Ascending aorta (tissue), 2 donors: ENCODE results near the gene AMER2. TPM values are rescaled to one million over a fixed set of nuclear protein-coding genes. Genes with fewer than 3 reads are reported as not detected.

Source experiments
- DNase-seq, 2 donors: peaks; one replicate each; pipeline ENCODE4 v3.0.0-alpha.2; 2019; ENCODE audit warnings: low spot score in 2 of 2
- H3K27ac ChIP-seq, 2 donors: fragments of 200-600 bp; sonication (generic); one replicate each; pipeline ENCODE4 v1.5.1; 2016 to 2017; ENCODE audit warnings: mild to moderate bottlenecking in 1 of 2
- H3K27me3 ChIP-seq: fragments of 200-600 bp; sonication (generic); one replicate; pipeline ENCODE4 v1.5.1; 2017
- H3K36me3 ChIP-seq, 2 donors: fragments of 200-600 bp; sonication (generic); one replicate each; pipeline ENCODE4 v1.5.1; 2016
- H3K4me1 ChIP-seq, 2 donors: fragments of 200-600 bp; sonication (generic); one replicate each; pipeline ENCODE4 v1.5.1; 2016 to 2017; ENCODE audit warnings: mild to moderate bottlenecking in 1 of 2
- H3K4me3 ChIP-seq, 2 donors: fragments of 200-600 bp; sonication (generic); one replicate each; pipeline ENCODE4 v1.5.1; 2016 to 2017; ENCODE audit warnings: mild to moderate bottlenecking in 1 of 2
- H3K9me3 ChIP-seq, 2 donors: fragments of 200-600 bp; sonication (generic); one replicate each; pipeline ENCODE4 v1.5.1; 2016
- intact Hi-C: fragments of 100-400 bp; cut with DNase I; formaldehyde crosslinking; loops from one replicate; pipeline ENCODE4 v1.15.1; 2023
- total RNA-seq: library from RNA; depleted of rRNA; stranded (reverse); fragments of >200 nt; gene quantifications from one replicate; pipeline ENCODE4 v1.1.0, GENCODE V29; 2016
- TF ChIP-seq, protein P1 (sequence below), 3 experiments: fragments of 200-600 bp in 2 of 3; fragments of 450-650 bp in 1 of 3; sonication (generic) in 2 of 3; IDR thresholded peaks; one replicate each; pipeline ENCODE4 v1.5.1; 2016 to 2019; ENCODE audit warnings: antibody characterized with exemption in 3 of 3, mild to moderate bottlenecking in 1 of 3, moderate library complexity in 1 of 3

The AMER2 gene
- total RNA-seq, 1 donor from 2014 or later: not detected

DNA sequence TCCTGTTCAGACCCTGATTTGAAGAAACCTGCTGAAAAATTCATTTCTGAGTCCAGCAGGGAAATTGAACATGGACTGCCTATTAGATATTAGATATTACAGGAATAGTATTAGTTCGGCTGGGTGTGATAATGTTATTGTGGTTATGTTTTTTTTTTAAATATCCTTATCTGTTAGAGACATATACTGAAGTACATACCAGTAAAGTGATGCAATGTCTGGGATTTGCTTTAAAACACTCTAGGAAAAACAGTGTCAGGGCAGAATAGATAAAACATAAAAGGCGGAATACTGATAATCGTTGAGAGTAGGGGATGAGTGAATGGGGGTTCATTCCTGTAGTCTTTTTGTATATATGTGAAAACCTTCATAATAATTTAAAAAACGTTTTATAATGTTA is 28.7 kb upstream of the AMER2 start:
- intact Hi-C loops: no loop called here
- no peak for DNase-seq
- H3K4me1 ChIP-seq: no peaks in the 10 kb centered on the region
- H3K4me3 ChIP-seq: no peak overlapping the region
- H3K9me3 ChIP-seq: no peaks in the 10 kb centered on the region
- no peak overlapping the region for H3K27ac ChIP-seq
- TF ChIP-seq, protein P1, sequence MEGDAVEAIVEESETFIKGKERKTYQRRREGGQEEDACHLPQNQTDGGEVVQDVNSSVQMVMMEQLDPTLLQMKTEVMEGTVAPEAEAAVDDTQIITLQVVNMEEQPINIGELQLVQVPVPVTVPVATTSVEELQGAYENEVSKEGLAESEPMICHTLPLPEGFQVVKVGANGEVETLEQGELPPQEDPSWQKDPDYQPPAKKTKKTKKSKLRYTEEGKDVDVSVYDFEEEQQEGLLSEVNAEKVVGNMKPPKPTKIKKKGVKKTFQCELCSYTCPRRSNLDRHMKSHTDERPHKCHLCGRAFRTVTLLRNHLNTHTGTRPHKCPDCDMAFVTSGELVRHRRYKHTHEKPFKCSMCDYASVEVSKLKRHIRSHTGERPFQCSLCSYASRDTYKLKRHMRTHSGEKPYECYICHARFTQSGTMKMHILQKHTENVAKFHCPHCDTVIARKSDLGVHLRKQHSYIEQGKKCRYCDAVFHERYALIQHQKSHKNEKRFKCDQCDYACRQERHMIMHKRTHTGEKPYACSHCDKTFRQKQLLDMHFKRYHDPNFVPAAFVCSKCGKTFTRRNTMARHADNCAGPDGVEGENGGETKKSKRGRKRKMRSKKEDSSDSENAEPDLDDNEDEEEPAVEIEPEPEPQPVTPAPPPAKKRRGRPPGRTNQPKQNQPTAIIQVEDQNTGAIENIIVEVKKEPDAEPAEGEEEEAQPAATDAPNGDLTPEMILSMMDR (IDR thresholded peaks at IDR 0.05): no peak
- H3K27me3 ChIP-seq: no peaks in the 10 kb centered on the region
- H3K36me3 ChIP-seq: no peaks in the 10 kb centered on the region

DNA sequence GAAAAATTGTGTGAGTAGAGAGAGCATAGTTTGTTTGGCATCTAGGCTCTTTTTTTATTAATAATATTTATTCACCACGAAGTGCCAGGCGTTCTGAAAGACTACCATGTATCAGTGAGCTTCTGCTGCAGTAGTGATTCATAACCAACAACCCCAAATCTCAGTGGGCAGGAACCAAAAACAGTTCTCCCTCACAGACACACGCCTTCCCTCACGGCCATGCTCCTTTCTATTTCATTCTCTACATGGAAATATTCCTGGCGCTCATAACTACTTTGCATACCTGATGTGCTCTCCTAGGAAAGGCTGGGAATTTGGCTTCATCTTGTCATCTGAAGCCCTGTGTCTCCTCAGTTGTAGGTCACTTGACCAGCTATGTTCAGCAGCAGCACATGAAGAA is 26.6 kb upstream of the AMER2 start:
- Histone ChIP-seq H3K27me3 (no peaks in the 10 kb centered on the region), H3K36me3 (no peaks in the 10 kb centered on the region), H3K9me3 (no peaks in the 10 kb centered on the region), H3K4me3 (no peak overlapping the region), H3K27ac (no peak overlapping the region), H3K4me1 (no peaks in the 10 kb centered on the region)
- no peak for DNase-seq
- TF ChIP-seq, protein P1 (IDR thresholded peaks at IDR 0.05): no peak
- intact Hi-C loops: no loop called here

DNA sequence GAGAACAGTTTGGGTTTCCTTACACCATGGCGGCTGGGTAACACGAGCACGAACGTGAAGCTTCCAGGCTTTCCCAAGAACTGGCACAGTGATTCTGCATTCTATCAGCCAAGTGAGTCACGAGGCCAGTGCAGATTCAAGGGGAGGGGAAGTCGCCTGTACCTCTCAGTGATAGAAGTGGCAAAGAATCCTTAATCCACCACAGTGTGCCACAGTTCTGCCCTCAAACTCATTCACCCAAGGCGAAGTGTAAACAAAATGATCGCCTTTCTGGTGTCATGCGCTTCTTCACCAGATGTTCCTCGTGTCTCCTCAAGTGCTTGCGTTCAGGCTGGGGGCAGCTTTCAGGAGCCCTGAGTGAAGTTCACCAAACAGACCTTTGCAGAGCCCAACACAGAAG is 24.9 kb upstream of the AMER2 start:
- Histone ChIP-seq H3K27ac (no peak overlapping the region), H3K27me3 (no peaks in the 10 kb centered on the region), H3K4me3 (no peak overlapping the region), H3K36me3 (no peaks in the 10 kb centered on the region), H3K4me1 (no peaks in the 10 kb centered on the region), H3K9me3 (no peaks in the 10 kb centered on the region)
- TF ChIP-seq, protein P1 (IDR thresholded peaks at IDR 0.05): no peak
- intact Hi-C loops: no loop called here
- no peak for DNase-seq

DNA sequence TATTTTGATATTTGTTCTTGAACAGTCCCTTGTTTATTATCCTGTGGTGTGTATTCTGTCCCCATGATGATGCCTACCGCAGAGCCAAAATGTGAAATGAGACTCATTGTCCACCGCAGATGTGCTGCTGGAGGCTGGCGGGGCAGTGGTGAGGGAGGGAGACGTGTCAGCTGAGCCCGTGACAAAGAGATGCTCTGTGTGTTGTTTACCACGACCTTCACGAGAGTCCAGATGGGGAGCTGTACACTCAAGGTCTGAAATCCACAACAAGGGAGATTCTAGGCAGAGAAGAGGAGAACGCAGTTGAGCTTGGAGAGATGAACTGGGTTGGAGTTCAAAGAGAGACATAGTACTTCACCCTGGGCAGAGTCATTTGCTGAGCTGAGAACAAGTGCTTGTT is 20.8 kb upstream of the AMER2 start:
- Histone ChIP-seq H3K27ac (no peak overlapping the region), H3K27me3 (no peaks in the 10 kb centered on the region), H3K4me1 (no peaks in the 10 kb centered on the region), H3K9me3 (no peaks in the 10 kb centered on the region), H3K4me3 (no peak overlapping the region), H3K36me3 (no peaks in the 10 kb centered on the region)
- TF ChIP-seq, protein P1 (IDR thresholded peaks at IDR 0.05): no peak
- peak in 1 of 2 donors; percentile 15 for DNase-seq
- intact Hi-C loops: no loop called here

DNA sequence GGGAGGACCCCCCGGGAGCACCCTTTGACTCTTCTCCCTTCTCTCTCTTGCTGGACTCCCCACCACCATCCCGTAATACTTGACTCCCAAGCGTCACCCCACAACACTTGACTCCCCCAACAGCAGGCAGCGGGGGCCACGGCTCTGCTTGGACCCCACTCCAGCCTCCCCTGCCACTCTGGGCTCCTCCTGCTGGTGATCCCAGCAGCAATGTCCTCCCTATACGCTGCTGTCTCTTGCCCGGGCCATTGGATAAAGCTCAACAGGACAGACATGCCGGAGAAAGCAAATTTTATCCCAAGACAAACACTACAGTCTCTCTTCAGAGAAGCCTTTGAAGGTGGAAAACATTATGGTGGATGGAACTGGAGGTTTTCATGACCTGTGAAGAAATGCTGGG is 20.4 kb upstream of the AMER2 start:
- no peaks in the 10 kb centered on the region for H3K36me3 ChIP-seq
- TF ChIP-seq, protein P1 (IDR thresholded peaks at IDR 0.05): no peak
- no peak overlapping the region for H3K4me3 ChIP-seq
- H3K27ac ChIP-seq: no peak overlapping the region
- H3K4me1 ChIP-seq: no peaks in the 10 kb centered on the region
- no peaks in the 10 kb centered on the region for H3K9me3 ChIP-seq
- peak in 1 of 2 donors; percentile 44 for DNase-seq
- intact Hi-C loops: no loop called here
- no peaks in the 10 kb centered on the region for H3K27me3 ChIP-seq

DNA sequence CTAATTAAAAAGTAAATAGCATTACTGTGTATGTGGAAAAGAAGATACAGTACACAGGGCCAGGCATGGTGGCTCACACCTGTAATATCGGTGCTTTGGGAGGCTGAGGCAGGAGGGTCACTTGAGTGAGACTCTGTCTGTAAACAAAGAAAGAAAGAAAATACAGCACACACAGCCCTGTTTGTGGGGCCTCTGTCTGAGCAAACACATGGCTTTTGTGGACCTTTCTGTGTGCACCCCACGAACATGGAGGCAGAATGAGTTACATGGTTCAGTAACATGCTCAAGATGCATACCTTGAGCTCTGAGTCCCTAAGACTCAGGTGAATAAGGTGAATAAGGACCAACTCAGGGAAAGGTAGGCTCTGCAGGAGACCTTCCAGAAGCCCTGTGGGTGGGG is 20.0 kb upstream of the AMER2 start:
- intact Hi-C loops: no loop called here
- Histone ChIP-seq H3K27ac (no peak overlapping the region), H3K36me3 (no peaks in the 10 kb centered on the region), H3K9me3 (no peaks in the 10 kb centered on the region), H3K4me1 (no peaks in the 10 kb centered on the region), H3K27me3 (no peaks in the 10 kb centered on the region), H3K4me3 (no peak overlapping the region)
- DNase-seq: peak in 1 of 2 donors; percentile 7
- TF ChIP-seq, protein P1 (IDR thresholded peaks at IDR 0.05): no peak
